Measurements from ENCODE around the gene TNS4. TPM values are rescaled to one million over a fixed set of nuclear protein-coding genes. Genes with fewer than 3 reads are reported as not detected.

Gene TNS4
- total RNA-seq, 1 donor from 2014 or later: not detected

DNA sequence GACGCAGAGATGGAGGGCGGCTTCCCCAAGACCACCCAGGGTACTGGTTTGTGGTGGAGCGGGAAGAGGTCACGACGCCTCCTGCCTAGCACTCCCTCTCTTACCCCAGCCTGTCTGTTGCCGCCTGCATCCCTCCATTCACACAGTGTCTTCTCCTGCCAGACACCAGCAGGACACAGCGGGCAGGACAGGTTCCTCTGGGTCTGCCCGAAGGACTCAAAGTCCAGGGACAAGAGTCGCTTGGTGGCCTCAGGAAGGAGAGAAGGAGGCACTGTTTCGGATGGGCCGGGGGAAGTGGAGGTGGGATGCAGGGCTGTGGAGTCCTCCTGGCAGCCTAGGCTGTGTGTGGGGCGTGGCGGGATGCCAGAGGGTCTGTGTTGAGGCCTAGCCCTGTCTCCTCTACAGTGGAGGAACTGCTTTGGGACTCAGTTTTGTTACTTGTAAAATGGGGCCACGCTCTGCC, 19.6 kb upstream of the TNS4 start:
- DNase-seq (ENCODE audit: low spot score): no peak
- peaks cover 10% of the 10 kb centered on the region for H3K27me3 Mint-ChIP-seq (ENCODE audit: insufficient read depth, low read depth)
- TF ChIP-seq, protein P1, sequence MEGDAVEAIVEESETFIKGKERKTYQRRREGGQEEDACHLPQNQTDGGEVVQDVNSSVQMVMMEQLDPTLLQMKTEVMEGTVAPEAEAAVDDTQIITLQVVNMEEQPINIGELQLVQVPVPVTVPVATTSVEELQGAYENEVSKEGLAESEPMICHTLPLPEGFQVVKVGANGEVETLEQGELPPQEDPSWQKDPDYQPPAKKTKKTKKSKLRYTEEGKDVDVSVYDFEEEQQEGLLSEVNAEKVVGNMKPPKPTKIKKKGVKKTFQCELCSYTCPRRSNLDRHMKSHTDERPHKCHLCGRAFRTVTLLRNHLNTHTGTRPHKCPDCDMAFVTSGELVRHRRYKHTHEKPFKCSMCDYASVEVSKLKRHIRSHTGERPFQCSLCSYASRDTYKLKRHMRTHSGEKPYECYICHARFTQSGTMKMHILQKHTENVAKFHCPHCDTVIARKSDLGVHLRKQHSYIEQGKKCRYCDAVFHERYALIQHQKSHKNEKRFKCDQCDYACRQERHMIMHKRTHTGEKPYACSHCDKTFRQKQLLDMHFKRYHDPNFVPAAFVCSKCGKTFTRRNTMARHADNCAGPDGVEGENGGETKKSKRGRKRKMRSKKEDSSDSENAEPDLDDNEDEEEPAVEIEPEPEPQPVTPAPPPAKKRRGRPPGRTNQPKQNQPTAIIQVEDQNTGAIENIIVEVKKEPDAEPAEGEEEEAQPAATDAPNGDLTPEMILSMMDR (IDR thresholded peaks at IDR 0.05): no peak
- no peak for TF ChIP-seq EZH2phosphoT487 (IDR thresholded peaks at IDR 0.05)
- H3K27ac ChIP-seq: no peak overlapping the region
- no peaks in the 10 kb centered on the region for H3K36me3 ChIP-seq
- H2AFZ ChIP-seq (replicated peaks): no peak overlapping the region
- no peaks in the 10 kb centered on the region for H3K79me2 ChIP-seq (ENCODE audit: low read depth)
- no peaks in the 10 kb centered on the region for H4K20me1 ChIP-seq (ENCODE audit: low read depth)
- no peak overlapping the region for H3K4me3 Mint-ChIP-seq
- no peak overlapping the region for H3K4me3 ChIP-seq
- H3K9me3 Mint-ChIP-seq: peaks cover 8% of the 10 kb centered on the region
- H3K27ac Mint-ChIP-seq: no peak overlapping the region
- no peaks in the 10 kb centered on the region for H3K27me3 ChIP-seq
- H3K4me2 ChIP-seq: no peak overlapping the region
- no peaks in the 10 kb centered on the region for H3K36me3 Mint-ChIP-seq
- no peak overlapping the region for H3K9ac ChIP-seq
- no peaks in the 10 kb centered on the region for H3K9me3 ChIP-seq (ENCODE audit: low read depth)
- no peaks in the 10 kb centered on the region for H3K4me1 ChIP-seq
- peaks cover 2% of the 10 kb centered on the region for H3K4me1 Mint-ChIP-seq
- H3F3A ChIP-seq (ENCODE audit: low read depth): no peaks in the 10 kb centered on the region

DNA sequence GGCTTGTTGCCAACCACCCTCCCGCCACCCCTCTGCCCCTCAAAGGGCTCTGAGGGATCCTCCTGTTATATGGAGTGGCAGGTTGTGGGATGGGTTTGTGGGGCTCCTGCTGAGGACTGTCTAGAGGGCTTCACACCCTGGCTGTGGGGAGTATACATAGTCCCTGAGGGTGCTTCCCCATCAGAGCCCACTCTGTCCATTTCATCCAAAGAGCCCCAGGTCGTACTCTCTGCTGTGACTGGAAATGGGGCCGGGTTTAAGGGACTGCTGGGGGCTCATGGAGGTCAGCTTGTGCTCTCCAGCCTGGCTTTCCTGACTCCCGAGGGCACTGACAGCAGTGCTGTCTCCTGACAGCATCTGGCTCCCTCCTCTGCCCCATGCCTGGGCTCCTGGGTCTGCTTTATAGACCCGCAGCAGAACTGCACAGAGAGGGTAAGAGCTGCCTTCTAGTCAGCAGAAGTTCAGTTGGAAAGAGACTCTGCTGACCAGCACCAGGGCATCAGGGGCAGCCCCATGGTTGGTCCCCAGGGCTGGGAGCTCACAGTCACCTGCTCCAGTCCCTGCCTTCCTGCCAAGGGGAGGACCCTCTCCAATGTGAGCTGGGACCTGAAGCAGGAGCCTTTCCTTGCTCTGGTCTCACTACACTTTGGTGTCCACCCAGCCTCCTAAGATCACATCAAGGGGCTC, 17.8 kb upstream of the TNS4 start:
- H3K36me3 Mint-ChIP-seq: no peaks in the 10 kb centered on the region

DNA sequence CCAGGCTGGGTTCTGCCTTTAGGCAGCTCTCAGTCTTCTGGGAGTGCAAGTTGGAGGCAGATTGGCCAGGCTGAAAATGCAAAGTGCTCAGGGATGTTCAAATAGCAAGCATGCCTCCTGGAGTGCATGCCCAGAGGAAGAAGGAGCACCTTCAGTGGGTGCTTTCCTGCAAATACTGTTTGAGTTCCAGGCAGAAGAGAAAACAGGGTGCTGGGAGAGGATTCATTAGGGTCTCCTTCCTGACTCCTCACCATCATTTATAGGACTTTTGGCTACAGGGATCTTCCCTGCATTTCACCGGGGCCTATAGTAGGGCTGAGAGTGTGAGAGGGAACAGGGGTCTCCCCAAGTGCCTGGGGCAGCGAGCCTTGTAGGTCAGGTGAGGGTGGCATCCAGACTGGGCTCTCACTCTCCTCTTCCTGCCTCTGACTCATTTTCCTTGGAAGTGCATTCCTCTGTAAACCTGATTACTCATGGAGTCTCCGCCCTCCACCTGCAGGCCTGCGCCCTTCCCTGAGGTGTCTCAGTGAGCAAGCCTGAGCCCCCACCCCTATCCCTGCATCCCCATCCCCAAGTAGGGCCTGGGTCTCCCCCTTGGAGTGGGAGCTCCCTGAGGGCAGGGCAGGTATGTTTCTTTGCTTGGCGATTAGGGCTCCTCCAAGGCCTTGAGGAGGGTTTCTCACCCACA, 17.1 kb upstream of the TNS4 start:
- Histone ChIP-seq H3K27ac (no peak overlapping the region), H3K9ac (no peak overlapping the region), H3K27me3 (no peaks in the 10 kb centered on the region), H3K79me2 (ENCODE audit: low read depth) (no peaks in the 10 kb centered on the region), H3K4me1 (no peaks in the 10 kb centered on the region), H3K4me3 (no peak overlapping the region), H3K9me3 (ENCODE audit: low read depth) (no peaks in the 10 kb centered on the region), H3F3A (ENCODE audit: low read depth) (no peaks in the 10 kb centered on the region), H3K4me2 (no peak overlapping the region), H4K20me1 (ENCODE audit: low read depth) (no peaks in the 10 kb centered on the region), H3K36me3 (no peaks in the 10 kb centered on the region), H2AFZ (replicated peaks) (no peak overlapping the region)
- no peak overlapping the region for H3K4me3 Mint-ChIP-seq
- H3K27me3 Mint-ChIP-seq (ENCODE audit: insufficient read depth, low read depth): peaks cover 14% of the 10 kb centered on the region
- no peaks in the 10 kb centered on the region for H3K9me3 Mint-ChIP-seq
- H3K27ac Mint-ChIP-seq: no peak overlapping the region
- no peak for TF ChIP-seq EZH2 (IDR thresholded peaks at IDR 0.05)
- TF ChIP-seq EZH2phosphoT487 (IDR thresholded peaks at IDR 0.05): no peak
- TF ChIP-seq, protein P1 (IDR thresholded peaks at IDR 0.05): no peak
- no peaks in the 10 kb centered on the region for H3K4me1 Mint-ChIP-seq
- no peak for DNase-seq (ENCODE audit: low spot score)
- H3K36me3 Mint-ChIP-seq: no peaks in the 10 kb centered on the region

More for the DNA sequence above, 17.8 kb upstream of the TNS4 start:
- H3K9me3 Mint-ChIP-seq: no peaks in the 10 kb centered on the region
- no peak overlapping the region for H3K4me3 ChIP-seq
- TF ChIP-seq, protein P1 (IDR thresholded peaks at IDR 0.05): no peak
- no peak for TF ChIP-seq EZH2phosphoT487 (IDR thresholded peaks at IDR 0.05)
- TF ChIP-seq EZH2 (IDR thresholded peaks at IDR 0.05): no peak
- H3K27ac ChIP-seq: no peak overlapping the region
- no peaks in the 10 kb centered on the region for H4K20me1 ChIP-seq (ENCODE audit: low read depth)
- DNase-seq (ENCODE audit: low spot score): no peak
- no peaks in the 10 kb centered on the region for H3K79me2 ChIP-seq (ENCODE audit: low read depth)
- H3K27me3 ChIP-seq: no peaks in the 10 kb centered on the region
- H2AFZ ChIP-seq (replicated peaks): no peak overlapping the region
- H3K4me3 Mint-ChIP-seq: no peak overlapping the region
- H3F3A ChIP-seq (ENCODE audit: low read depth): no peaks in the 10 kb centered on the region
- H3K36me3 ChIP-seq: no peaks in the 10 kb centered on the region
- H3K9me3 ChIP-seq (ENCODE audit: low read depth): no peaks in the 10 kb centered on the region
- no peak overlapping the region for H3K4me2 ChIP-seq
- peaks cover 10% of the 10 kb centered on the region for H3K27me3 Mint-ChIP-seq (ENCODE audit: insufficient read depth, low read depth)
- peaks cover 1% of the 10 kb centered on the region for H3K4me1 Mint-ChIP-seq
- no peaks in the 10 kb centered on the region for H3K4me1 ChIP-seq
- H3K27ac Mint-ChIP-seq: no peak overlapping the region
- H3K9ac ChIP-seq: no peak overlapping the region
